Activated T-cell treated with anti-CD3 and anti-CD28 coated beads, Interleukin-2, amount 50 U/mL, for 72 hours (primary cell): ENCODE measurements around the gene RFX7. TPM values are rescaled to one million over a fixed set of nuclear protein-coding genes. Genes with fewer than 3 reads are reported as not detected.

Experiments used
- ATAC-seq, 2 donors: fragments of 150-1000 bp; cut with Tn5 transposase; replicated peaks in 1 of 2; 2 replicates each; pipeline ENCODE4 v1.10.0; 2021; ENCODE audit warnings: moderate library complexity in 2 of 2, mild to moderate bottlenecking in 1 of 2
- DNase-seq, 2 donors: peaks; one replicate each; pipeline ENCODE4 v3.0.0; 2021 to 2022; ENCODE audit warnings: mixed read lengths in 1 of 2
- H3K27ac Mint-ChIP-seq: one replicate; pipeline ENCODE4 v1.8.0; 2022; ENCODE audit warnings: mild to moderate bottlenecking, moderate library complexity, mixed read lengths
- H3K27me3 Mint-ChIP-seq: one replicate; pipeline ENCODE4 v1.8.0; 2022; ENCODE audit warnings: low read depth, mixed read lengths
- H3K36me3 Mint-ChIP-seq, 2 donors: one replicate each; pipeline ENCODE4 v1.8.0; 2022; ENCODE audit warnings: mixed read lengths in 2 of 2, mild to moderate bottlenecking in 1 of 2; ENCODE audit not compliant: insufficient read depth in 2 of 2
- H3K4me1 Mint-ChIP-seq: one replicate; pipeline ENCODE4 v1.8.0; 2022; ENCODE audit warnings: low read depth, mixed read lengths
- H3K4me3 Mint-ChIP-seq, 2 donors: one replicate each; pipeline ENCODE4 v1.8.0; 2022; ENCODE audit warnings: mild to moderate bottlenecking in 2 of 2, mixed read lengths in 2 of 2, moderate library complexity in 2 of 2
- H3K9me3 Mint-ChIP-seq, 2 donors: one replicate each; pipeline ENCODE4 v1.8.0; 2022; ENCODE audit warnings: mixed read lengths in 2 of 2
- total RNA-seq, 2 donors: library from RNA; stranded (reverse); gene quantifications; one replicate each; pipeline ENCODE4 v1.2.3, GENCODE V29; 2022

Gene RFX7
- total RNA-seq, 2 donors from 2014 or later: 37.3 to 44.4 TPM

DNA sequence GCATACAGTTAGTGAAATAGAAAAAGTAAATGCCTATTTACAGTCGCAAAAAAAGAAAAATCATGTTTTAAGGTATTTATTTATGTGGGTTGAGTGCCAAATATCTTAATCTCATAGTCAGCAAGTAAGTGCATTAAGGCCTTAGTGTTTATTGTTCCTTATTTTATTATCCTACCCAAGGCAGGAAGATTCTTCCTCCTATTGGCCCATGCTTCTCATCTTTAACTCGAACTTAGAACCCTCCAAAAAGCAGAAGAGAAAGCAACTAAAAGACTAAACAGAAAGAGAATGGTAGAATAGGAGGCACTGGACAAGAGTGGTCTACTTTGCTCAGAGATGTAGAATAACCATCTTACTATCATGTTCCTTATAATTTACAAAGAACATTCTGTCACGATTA is 7.5 kb downstream of the RFX7 start:
- Mint-ChIP-seq H3K9me3 (peaks cover 11 to 14% of the 10 kb centered on the region in 2 donors), H3K27me3 (no peaks in the 10 kb centered on the region), H3K27ac (no peak overlapping the region)

GRCh38 chr15:56234804-56235203 is 8.9 kb downstream of the RFX7 start:
- Mint-ChIP-seq H3K27ac (no peak overlapping the region), H3K36me3 (peaks cover 47 to 69% of the 10 kb centered on the region in 2 donors), H3K4me1 (peaks cover 47% of the 10 kb centered on the region), H3K27me3 (no peaks in the 10 kb centered on the region), H3K4me3 (no peak overlapping the region), H3K9me3 (peaks cover 13 to 19% of the 10 kb centered on the region in 2 donors)
- ATAC-seq (no peak), DNase-seq (no peak)

More for the DNA sequence above, 7.5 kb downstream of the RFX7 start:
- no peak for DNase-seq
- H3K4me3 Mint-ChIP-seq: no peak overlapping the region
- H3K4me1 Mint-ChIP-seq: peaks cover 57% of the 10 kb centered on the region
- peaks cover 37 to 56% of the 10 kb centered on the region in 2 donors for H3K36me3 Mint-ChIP-seq
- no peak for ATAC-seq

DNA sequence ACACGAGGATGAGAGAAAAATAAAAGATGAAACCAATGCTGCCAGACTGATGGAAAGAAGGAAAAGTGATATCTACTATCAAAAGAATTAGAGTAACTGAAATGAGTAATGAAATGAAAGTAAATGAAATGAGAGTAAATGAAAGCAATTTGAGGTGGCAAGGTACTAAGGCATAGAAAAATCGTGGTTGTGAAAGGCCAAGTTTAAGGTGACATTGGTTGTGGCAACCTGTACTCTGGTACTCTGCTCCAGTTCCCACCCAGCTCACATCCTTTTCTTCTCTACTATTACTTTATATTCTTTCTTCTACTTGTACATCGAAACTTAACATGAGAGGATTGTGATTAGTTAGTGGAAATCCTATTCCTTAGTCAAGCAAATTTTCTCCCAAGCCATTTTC is 10.1 kb downstream of the RFX7 start:
- Mint-ChIP-seq H3K9me3 (peaks cover 13 to 19% of the 10 kb centered on the region in 2 donors), H3K4me1 (peaks cover 40% of the 10 kb centered on the region), H3K27ac (peak overlapping the region; percentile 77), H3K4me3 (peak overlapping the region in 1 of 2 donors; percentile 43), H3K27me3 (no peaks in the 10 kb centered on the region), H3K36me3 (peaks cover 49 to 72% of the 10 kb centered on the region in 2 donors)
- peak in 1 of 2 donors; percentile 40 for ATAC-seq
- no peak for DNase-seq

DNA sequence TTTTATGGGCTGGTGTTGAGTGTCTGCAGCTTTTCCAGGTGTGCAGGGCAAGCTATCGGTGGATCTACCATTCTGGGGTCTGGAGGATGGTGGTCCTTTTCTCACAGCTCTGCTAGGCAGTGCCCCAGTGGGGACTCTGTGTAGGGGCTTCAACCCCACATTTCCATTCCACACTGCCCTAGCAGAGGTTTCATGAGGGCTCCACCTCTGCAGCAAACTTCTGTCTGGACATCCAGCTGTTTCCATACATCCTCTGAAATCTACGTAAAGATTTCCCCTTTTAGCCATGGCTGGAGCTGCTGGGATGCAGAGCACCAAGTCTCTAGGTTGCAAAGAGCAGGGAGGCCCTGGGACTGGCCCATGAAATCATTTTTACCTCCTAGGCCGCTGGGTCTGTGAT is 11.6 kb downstream of the RFX7 start:
- ATAC-seq: no peak

GRCh38 chr15:56228854-56229253 is 14.8 kb downstream of the RFX7 start:
- Mint-ChIP-seq H3K27ac (no peak overlapping the region), H3K36me3 (peaks cover 47 to 66% of the 10 kb centered on the region in 2 donors), H3K9me3 (peaks cover 19 to 21% of the 10 kb centered on the region in 2 donors), H3K4me1 (peaks cover 16% of the 10 kb centered on the region), H3K4me3 (no peak overlapping the region), H3K27me3 (no peaks in the 10 kb centered on the region)
- ATAC-seq (no peak), DNase-seq (no peak)

More for the DNA sequence above, 11.6 kb downstream of the RFX7 start:
- Mint-ChIP-seq H3K4me3 (no peak overlapping the region), H3K4me1 (peaks cover 36% of the 10 kb centered on the region), H3K9me3 (peaks cover 19 to 24% of the 10 kb centered on the region in 2 donors), H3K27ac (no peak overlapping the region), H3K27me3 (no peaks in the 10 kb centered on the region), H3K36me3 (peaks cover 53 to 74% of the 10 kb centered on the region in 2 donors)
- DNase-seq: no peak

GRCh38 chr15:56228352-56228751 is 15.3 kb downstream of the RFX7 start:
- no peak for ATAC-seq
- Mint-ChIP-seq H3K4me3 (no peak overlapping the region), H3K27ac (no peak overlapping the region), H3K9me3 (peaks cover 17 to 20% of the 10 kb centered on the region in 2 donors), H3K4me1 (peaks cover 11% of the 10 kb centered on the region), H3K36me3 (peaks cover 42 to 63% of the 10 kb centered on the region in 2 donors), H3K27me3 (no peaks in the 10 kb centered on the region)
- DNase-seq: no peak

GRCh38 chr15:56227780-56228179 is 15.9 kb downstream of the RFX7 start:
- H3K9me3 Mint-ChIP-seq: peaks cover 12 to 16% of the 10 kb centered on the region in 2 donors
- ATAC-seq: no peak

DNA sequence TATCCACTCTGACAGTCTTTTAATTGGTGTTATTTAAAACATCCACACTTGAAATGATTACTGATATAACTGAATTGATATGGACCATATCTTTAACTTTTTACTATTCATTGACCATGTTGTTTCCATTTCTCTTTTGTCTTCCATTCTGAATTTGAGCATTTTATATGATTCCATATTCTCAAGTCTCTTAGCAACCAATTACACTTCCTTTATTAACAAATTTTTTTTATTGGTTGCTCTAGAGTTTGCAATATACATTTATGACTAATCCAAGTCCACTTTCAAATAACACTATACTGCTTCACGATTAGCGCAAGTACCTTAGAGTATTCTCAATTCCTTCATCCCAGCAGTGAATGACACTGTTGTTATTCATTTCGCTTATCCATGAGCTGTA is 16.4 kb downstream of the RFX7 start:
- Mint-ChIP-seq H3K4me3 (no peak overlapping the region), H3K4me1 (peaks cover 5% of the 10 kb centered on the region), H3K27me3 (no peaks in the 10 kb centered on the region), H3K27ac (no peak overlapping the region), H3K9me3 (peaks cover 7 to 12% of the 10 kb centered on the region in 2 donors), H3K36me3 (peaks cover 37 to 62% of the 10 kb centered on the region in 2 donors)
- ATAC-seq (no peak), DNase-seq (no peak)

More at GRCh38 chr15:56227780-56228179, 15.9 kb downstream of the RFX7 start:
- H3K36me3 Mint-ChIP-seq: peaks cover 41 to 62% of the 10 kb centered on the region in 2 donors
- no peaks in the 10 kb centered on the region for H3K27me3 Mint-ChIP-seq
- H3K4me1 Mint-ChIP-seq: peaks cover 5% of the 10 kb centered on the region
- DNase-seq: no peak
- H3K4me3 Mint-ChIP-seq: no peak overlapping the region
- H3K27ac Mint-ChIP-seq: no peak overlapping the region

DNA sequence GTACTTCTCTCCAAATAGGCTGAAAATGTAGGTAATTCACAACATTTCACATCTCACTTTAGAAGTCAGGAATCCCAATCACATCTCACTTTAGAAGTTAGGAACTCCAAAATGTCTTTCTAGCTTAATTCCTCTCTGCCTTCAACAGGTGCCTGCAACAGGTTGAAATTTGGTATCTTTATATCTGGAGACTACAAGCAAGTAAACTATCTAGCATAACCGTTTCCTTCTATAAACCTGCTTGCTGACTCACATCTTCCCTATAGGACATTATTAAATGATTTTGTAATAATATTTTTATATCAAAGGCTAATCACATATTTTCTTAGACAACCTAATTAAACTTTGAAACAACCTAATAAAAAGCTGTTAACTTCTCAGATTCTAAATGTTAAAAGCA is 18.2 kb downstream of the RFX7 start:
- peaks cover 21 to 52% of the 10 kb centered on the region in 2 donors for H3K36me3 Mint-ChIP-seq
- no peak for ATAC-seq
- no peak for DNase-seq
- peaks cover 5% of the 10 kb centered on the region for H3K4me1 Mint-ChIP-seq
- H3K27me3 Mint-ChIP-seq: no peaks in the 10 kb centered on the region
- no peak overlapping the region for H3K4me3 Mint-ChIP-seq
- H3K27ac Mint-ChIP-seq: no peak overlapping the region
- peaks cover 10 to 12% of the 10 kb centered on the region in 2 donors for H3K9me3 Mint-ChIP-seq

DNA sequence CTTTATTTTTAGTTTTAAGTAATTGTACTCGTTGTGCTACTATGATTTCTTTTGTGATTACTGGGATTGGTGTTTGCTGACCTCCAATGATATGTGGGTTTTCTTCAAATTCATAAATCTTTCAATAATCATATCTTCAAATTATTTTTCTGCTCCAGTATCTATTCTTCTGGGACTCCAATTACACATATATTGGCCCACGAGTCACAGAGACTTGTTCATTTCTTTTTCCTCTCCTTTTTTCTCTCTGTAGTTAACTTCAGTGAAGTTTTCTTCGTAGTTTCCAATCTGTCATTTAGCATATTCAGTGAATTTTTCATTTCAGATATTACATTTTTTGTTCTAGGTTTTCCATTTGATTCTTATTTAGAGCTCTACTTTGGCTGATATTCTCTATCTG is 21.4 kb downstream of the RFX7 start:
- Mint-ChIP-seq H3K4me3 (no peak overlapping the region), H3K27ac (no peak overlapping the region), H3K27me3 (no peaks in the 10 kb centered on the region), H3K4me1 (no peaks in the 10 kb centered on the region), H3K9me3 (peaks cover 8 to 12% of the 10 kb centered on the region in 2 donors), H3K36me3 (peaks cover 10 to 34% of the 10 kb centered on the region in 2 donors)
- no peak for DNase-seq
- no peak for ATAC-seq

DNA sequence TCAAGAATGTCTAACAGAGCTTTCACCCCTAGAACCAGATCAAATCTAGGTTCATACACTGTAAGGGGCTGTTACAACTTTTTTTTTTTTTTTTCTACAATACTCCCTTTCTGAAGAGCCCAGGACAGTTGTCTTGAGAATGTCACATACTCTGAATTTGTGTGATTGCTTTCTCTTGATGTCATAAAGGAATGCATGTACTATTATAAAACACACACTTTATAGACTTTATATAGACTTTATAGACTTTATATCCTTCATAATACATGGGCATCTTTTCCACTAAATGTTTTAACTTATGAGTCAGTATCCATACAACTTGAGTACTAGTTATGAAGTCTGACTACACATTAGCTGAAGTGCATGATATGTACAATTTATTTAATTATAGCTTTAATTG is 26.3 kb downstream of the RFX7 start:
- Mint-ChIP-seq H3K9me3 (peaks cover 6 to 17% of the 10 kb centered on the region in 2 donors), H3K4me3 (no peak overlapping the region), H3K36me3 (peaks cover 5 to 19% of the 10 kb centered on the region in 2 donors), H3K27ac (peak overlapping the region; percentile 50), H3K27me3 (no peaks in the 10 kb centered on the region), H3K4me1 (no peaks in the 10 kb centered on the region)
- no peak for DNase-seq
- no peak for ATAC-seq

DNA sequence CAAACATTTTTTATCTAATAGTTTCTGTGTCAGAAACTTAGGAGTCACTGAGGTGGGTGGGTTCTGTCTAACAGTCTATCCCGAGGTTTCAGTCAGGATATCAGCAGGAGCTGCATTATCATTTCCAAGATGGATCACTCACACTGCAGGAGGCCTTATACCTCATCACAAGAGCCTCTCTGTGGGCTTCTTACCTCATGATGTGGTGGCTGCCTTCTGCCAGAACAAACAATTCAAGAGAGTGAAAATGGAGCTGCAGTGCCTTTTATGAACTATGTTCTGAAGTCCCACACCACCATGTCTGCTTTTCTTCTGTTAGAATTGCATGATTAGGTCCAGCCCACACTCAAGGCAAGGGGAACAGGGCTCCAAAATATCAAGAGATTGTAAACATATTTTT is 27.9 kb downstream of the RFX7 start:
- Mint-ChIP-seq H3K27me3 (no peaks in the 10 kb centered on the region), H3K9me3 (peaks cover 6 to 22% of the 10 kb centered on the region in 2 donors), H3K36me3 (peaks cover 16 to 21% of the 10 kb centered on the region in 2 donors), H3K4me1 (no peaks in the 10 kb centered on the region), H3K4me3 (no peak overlapping the region), H3K27ac (no peak overlapping the region)
- ATAC-seq: no peak
- no peak for DNase-seq

DNA sequence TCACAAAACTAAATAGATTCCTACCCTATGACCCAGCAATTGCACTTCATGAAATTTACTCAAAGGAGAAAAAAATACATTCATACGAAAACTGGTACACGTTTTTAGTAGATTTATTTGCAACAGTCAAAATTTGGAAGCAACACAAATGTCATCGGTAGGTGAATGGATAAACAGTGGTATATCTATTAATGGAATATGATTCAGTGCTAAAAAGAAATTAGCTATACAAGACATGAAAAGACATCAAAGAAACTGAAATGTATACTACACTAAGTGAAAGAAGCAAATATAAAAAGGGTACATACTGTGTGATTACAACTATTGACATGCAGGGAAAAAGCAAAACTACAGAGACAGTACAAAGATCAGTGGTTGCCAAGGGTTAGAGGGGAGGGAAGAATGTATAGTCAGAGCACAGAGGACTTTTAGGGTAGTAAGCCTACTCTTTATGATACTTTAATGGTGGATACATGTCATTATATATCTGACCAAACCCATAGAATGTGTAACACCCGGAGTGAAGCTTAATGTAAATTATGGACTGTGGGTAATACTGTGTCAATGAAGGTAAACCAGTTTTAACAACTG is 31.6 kb downstream of the RFX7 start:
- no peak for DNase-seq
- Mint-ChIP-seq H3K4me3 (no peak overlapping the region), H3K36me3 (peaks cover 13 to 25% of the 10 kb centered on the region in 2 donors), H3K4me1 (peaks cover 27% of the 10 kb centered on the region), H3K27me3 (no peaks in the 10 kb centered on the region), H3K9me3 (peaks cover 3 to 14% of the 10 kb centered on the region in 2 donors), H3K27ac (no peak overlapping the region)
- no peak for ATAC-seq

DNA sequence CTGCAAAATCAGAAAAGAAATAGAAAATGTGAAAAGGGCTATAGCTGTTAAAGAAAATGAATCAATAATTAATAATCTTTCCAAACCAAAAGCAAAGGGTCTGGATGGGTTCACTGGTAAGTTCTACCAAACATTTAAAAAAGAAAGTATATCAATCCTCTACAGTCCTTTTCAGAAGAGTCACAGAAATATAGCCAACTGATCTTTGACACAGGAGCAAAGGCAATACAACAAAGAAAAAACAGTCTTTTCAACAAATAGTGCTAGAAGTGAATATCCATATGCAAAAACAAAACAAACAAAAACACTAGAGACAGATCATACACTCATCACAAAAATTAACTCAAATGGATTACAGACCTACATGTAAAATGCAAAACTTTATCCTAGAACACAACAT is 32.6 kb downstream of the RFX7 start:
- ATAC-seq (no peak), DNase-seq (no peak)
- Mint-ChIP-seq H3K27ac (peak overlapping the region; percentile 14), H3K9me3 (peaks cover 3 to 18% of the 10 kb centered on the region in 2 donors), H3K27me3 (no peaks in the 10 kb centered on the region), H3K4me1 (peaks cover 37% of the 10 kb centered on the region), H3K36me3 (peaks cover 17 to 22% of the 10 kb centered on the region in 2 donors), H3K4me3 (no peak overlapping the region)
